Body of pancreas (tissue), 4 donors: ENCODE measurements around the gene AP2A2. TPM values are rescaled to one million over a fixed set of nuclear protein-coding genes. Genes with fewer than 3 reads are reported as not detected.

Source experiments
- ATAC-seq: fragments of 150-250 bp; one replicate; pipeline ENCODE4 v1.9.1; 2016
- DNase-seq, 4 donors: peaks; one replicate each; pipeline ENCODE4 v3.0.0-alpha.2; 2019
- H3K27ac ChIP-seq, 4 donors: fragments of 200-600 bp; sonication (generic); 1 replicate in 3 of 4; 2 replicates in 1 of 4; pipeline versions ENCODE4 v1.5.1 to v1.6.1; 2016 to 2019; ENCODE audit warnings: mild to moderate bottlenecking in 1 of 4, mixed read lengths in 1 of 4, moderate library complexity in 1 of 4
- H3K27me3 ChIP-seq, 2 donors: fragments of 200-600 bp; sonication (generic); one replicate each; pipeline ENCODE4 v1.6.0; 2016; ENCODE audit warnings: mild to moderate bottlenecking in 1 of 2
- H3K36me3 ChIP-seq, 2 donors: fragments of 200-600 bp; sonication (generic); replicated peaks in 1 of 2; 2 replicates each; pipeline ENCODE4 v1.5.1; 2016; ENCODE audit warnings: low read depth in 2 of 2; ENCODE audit not compliant: insufficient read depth in 1 of 2
- H3K4me1 ChIP-seq: fragments of 200-600 bp; sonication (generic); one replicate; pipeline ENCODE4 v1.6.0; 2016
- H3K4me3 ChIP-seq, 2 donors: fragments of 200-600 bp; sonication (generic); 1 replicate in 1 of 2; 2 replicates in 1 of 2; pipeline ENCODE4 v1.5.1; 2016 to 2019
- H3K9me3 ChIP-seq, 3 donors: fragments of 200-600 bp; sonication (generic); 1 replicate in 2 of 3; 2 replicates in 1 of 3; pipeline ENCODE4 v1.5.1; 2016
- POLR2A ChIP-seq, 3 donors: fragments of 450-650 bp; IDR thresholded peaks; one replicate each; pipeline ENCODE4 v1.6.1; 2016; ENCODE audit warnings: antibody characterized with exemption in 3 of 3, mild to moderate bottlenecking in 2 of 3
- WGBS, 2 donors: methylation state at CpG; one replicate each; pipeline ENCODE4 v1.1.5; 2017; 5-methylcytosine and 5-hydroxymethylcytosine counted together
- intact Hi-C: fragments of 100-400 bp; cut with DNase I; formaldehyde crosslinking; loops from one replicate; pipeline ENCODE4 v1.15.1; 2023
- total RNA-seq, 2 donors: library from RNA; depleted of rRNA; stranded (reverse); fragments of >200 nt; gene quantifications; one replicate each; pipeline ENCODE4 v1.1.0, GENCODE V29; 2016
- TF ChIP-seq, protein P1 (sequence below), 7 experiments: fragments of 450-650 bp in 4 of 7; fragments of 200-600 bp in 3 of 7; sonication (generic) in 3 of 7; IDR thresholded peaks; one replicate each; pipeline ENCODE4 v1.5.1; 2016 to 2019; ENCODE audit warnings: antibody characterized with exemption in 7 of 7

AP2A2 gene
- total RNA-seq, 2 donors from 2014 or later: 40.7 to 77.8 TPM

DNA sequence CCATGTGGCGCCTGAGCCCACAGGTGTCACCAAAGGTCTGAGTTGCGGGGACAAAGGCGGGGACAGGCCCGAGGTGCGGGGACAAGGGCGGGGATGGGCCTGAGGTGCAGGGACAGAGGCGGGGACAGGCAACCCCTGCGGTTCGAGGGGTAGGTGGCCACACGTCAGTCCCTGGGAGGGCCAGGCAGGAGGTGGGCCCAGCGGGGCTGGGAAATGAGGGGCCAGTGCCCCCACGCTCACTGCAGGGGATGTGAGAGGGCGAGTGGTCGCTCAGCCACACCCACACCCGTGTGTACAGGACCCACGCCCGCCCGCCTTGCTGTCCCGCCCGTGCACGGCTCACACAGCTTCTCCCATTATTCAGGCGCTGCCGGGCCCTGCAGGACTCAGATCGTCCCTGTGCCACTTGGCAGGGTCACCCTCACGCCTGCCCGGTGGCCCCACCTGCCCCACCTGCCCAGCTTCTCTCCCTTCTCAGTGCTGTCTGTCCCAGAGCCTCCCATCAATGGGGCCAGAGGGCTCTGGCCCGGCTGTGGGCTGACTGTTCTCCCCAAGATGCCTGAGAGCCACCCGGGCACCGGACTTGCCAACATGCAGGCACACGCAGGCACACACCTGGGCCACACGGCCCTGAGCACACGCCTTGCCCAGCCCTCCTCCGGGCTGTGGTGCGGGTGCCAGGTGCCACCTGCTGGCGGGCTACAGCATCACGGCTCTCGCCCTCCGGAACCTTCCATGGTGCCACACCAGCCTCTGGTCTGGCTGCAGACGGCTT lies 125.1 kb downstream of the AP2A2 start:
- peak; percentile 84 to 92 (median 88) for DNase-seq
- intact Hi-C loops: loop anchor here (5.0 kb wide), 1 partner anchor 128 kb away; no protein-coding TSS in a partner anchor
- Histone ChIP-seq H3K9me3 (no peaks in the 10 kb centered on the region), H3K4me3 (no peak overlapping the region), H3K27ac (peak overlapping the region in 2 of 4 donors; percentile 24 to 55), H3K27me3 (no peaks in the 10 kb centered on the region), H3K4me1 (peaks cover 19% of the 10 kb centered on the region), H3K36me3 (no peaks in the 10 kb centered on the region)
- ATAC-seq: peak; percentile 96
- no peak for TF ChIP-seq POLR2A (IDR thresholded peaks at IDR 0.05)
- TF ChIP-seq, protein P1, sequence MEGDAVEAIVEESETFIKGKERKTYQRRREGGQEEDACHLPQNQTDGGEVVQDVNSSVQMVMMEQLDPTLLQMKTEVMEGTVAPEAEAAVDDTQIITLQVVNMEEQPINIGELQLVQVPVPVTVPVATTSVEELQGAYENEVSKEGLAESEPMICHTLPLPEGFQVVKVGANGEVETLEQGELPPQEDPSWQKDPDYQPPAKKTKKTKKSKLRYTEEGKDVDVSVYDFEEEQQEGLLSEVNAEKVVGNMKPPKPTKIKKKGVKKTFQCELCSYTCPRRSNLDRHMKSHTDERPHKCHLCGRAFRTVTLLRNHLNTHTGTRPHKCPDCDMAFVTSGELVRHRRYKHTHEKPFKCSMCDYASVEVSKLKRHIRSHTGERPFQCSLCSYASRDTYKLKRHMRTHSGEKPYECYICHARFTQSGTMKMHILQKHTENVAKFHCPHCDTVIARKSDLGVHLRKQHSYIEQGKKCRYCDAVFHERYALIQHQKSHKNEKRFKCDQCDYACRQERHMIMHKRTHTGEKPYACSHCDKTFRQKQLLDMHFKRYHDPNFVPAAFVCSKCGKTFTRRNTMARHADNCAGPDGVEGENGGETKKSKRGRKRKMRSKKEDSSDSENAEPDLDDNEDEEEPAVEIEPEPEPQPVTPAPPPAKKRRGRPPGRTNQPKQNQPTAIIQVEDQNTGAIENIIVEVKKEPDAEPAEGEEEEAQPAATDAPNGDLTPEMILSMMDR (IDR thresholded peaks at IDR 0.05): peak; percentile 91 to 99 (median 98)
- 43 to 100% methylated on average over 1 to 39 of the region's 39 CpGs for WGBS, 2 donors

- no peaks in the 10 kb centered on the region for H3K36me3 ChIP-seq
- ATAC-seq: no peak
These were observed 125.9 kb downstream of the AP2A2 start for GRCh38 chr11:1051356-1052132.

GRCh38 chr11:1052133-1053011 lies 126.7 kb downstream of the AP2A2 start:
- 50 to 76% methylated on average over 4 to 24 of the region's 25 CpGs for WGBS, 2 donors
- H3K4me1 ChIP-seq: peaks cover 19% of the 10 kb centered on the region
- H3K27me3 ChIP-seq: no peaks in the 10 kb centered on the region
- H3K9me3 ChIP-seq: no peaks in the 10 kb centered on the region
- peak in 1 of 4 donors; percentile 10 for DNase-seq
- ATAC-seq: no peak
- TF ChIP-seq POLR2A (IDR thresholded peaks at IDR 0.05): no peak
- TF ChIP-seq, protein P1 (IDR thresholded peaks at IDR 0.05): no peak
- intact Hi-C loops: loop anchor here (2.0 to 5.0 kb wide), 2 partner anchors 130 to 204 kb away; no protein-coding TSS in a partner anchor
- no peaks in the 10 kb centered on the region for H3K36me3 ChIP-seq
- H3K4me3 ChIP-seq: no peak overlapping the region
- no peak overlapping the region for H3K27ac ChIP-seq

More at GRCh38 chr11:1051356-1052132, 125.9 kb downstream of the AP2A2 start:
- Histone ChIP-seq H3K4me1 (peaks cover 19% of the 10 kb centered on the region), H3K4me3 (no peak overlapping the region), H3K9me3 (no peaks in the 10 kb centered on the region), H3K27me3 (no peaks in the 10 kb centered on the region), H3K27ac (no peak overlapping the region)
- intact Hi-C loops: loop anchor here (2.0 to 5.0 kb wide), 2 partner anchors 129 to 203 kb away; no protein-coding TSS in a partner anchor
- 50 to 61% methylated on average over 6 to 14 of the region's 15 CpGs for WGBS, 2 donors
- TF ChIP-seq, protein P1 (IDR thresholded peaks at IDR 0.05): no peak
- no peak for TF ChIP-seq POLR2A (IDR thresholded peaks at IDR 0.05)
- DNase-seq: no peak

DNA sequence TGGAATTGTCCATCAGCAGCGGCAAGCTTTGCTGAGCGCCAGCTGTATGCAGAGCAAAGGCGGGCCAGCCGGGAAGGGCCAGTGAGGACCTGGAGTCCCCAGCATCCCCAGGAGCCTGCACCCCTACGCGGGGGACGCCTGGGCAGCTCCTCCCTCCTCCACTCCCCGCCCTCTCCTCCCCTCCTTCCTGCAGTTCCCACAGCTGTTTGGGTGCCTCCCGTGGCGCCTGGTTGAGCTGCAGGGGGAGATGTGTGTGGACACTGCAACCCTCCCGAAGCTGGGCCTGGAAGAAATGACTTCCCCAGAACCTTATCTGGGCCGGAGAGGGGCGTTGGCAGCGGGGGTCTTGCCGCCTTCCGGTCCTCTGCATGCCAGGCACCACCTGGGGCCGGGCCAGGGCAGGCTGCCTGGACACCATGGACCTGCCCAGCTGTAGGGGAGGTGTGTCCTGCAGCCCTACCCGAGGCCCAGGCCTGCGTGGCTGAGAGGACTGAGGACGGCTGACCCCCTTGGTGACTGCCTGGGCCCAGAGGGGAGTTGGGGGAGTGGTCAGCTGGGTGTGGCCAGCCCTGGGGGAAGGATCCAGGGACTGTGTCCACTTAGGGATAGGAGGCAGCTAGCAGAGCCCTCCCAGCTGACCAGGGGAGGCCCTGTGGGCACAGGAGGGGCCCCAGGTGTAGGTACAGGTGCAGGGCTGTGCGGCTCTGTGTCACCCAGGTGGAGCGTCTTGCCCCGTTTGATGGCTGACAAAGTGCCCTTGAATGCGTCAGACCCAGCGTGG lies 127.6 kb downstream of the AP2A2 start:
- TF ChIP-seq, protein P1 (IDR thresholded peaks at IDR 0.05): no peak
- TF ChIP-seq POLR2A (IDR thresholded peaks at IDR 0.05): no peak
- no peaks in the 10 kb centered on the region for H3K36me3 ChIP-seq
- H3K4me1 ChIP-seq: peaks cover 19% of the 10 kb centered on the region
- no peak overlapping the region for H3K4me3 ChIP-seq
- WGBS, 2 donors: 70 to 83% methylated on average over 9 to 24 of the region's 25 CpGs
- no peak overlapping the region for H3K27ac ChIP-seq
- intact Hi-C loops: loop anchor here (2.0 to 5.0 kb wide), 2 partner anchors 131 to 205 kb away; no protein-coding TSS in a partner anchor
- ATAC-seq (no peak), DNase-seq (peak in 1 of 4 donors; percentile 19)
- no peaks in the 10 kb centered on the region for H3K27me3 ChIP-seq
- no peaks in the 10 kb centered on the region for H3K9me3 ChIP-seq
